Hair follicle dermal papilla cell (primary cell): Measurements from ENCODE around the gene C1orf185. TPM values are rescaled to one million over a fixed set of nuclear protein-coding genes. Genes with fewer than 3 reads are reported as not detected.

Experiments used
- small RNA-seq: library from RNA; depleted of rRNA; stranded (forward); fragments of <200 nt; gene quantifications from one replicate; pipeline ENCODE3, GENCODE V24; 2012
- total RNA-seq: library from RNA; depleted of rRNA; stranded (reverse); fragments of >200 nt; gene quantifications from 2 replicates; pipeline ENCODE4 v1.2.3, GENCODE V29; 2012

The C1orf185 gene
- not detected in 2 replicates for total RNA-seq

DNA sequence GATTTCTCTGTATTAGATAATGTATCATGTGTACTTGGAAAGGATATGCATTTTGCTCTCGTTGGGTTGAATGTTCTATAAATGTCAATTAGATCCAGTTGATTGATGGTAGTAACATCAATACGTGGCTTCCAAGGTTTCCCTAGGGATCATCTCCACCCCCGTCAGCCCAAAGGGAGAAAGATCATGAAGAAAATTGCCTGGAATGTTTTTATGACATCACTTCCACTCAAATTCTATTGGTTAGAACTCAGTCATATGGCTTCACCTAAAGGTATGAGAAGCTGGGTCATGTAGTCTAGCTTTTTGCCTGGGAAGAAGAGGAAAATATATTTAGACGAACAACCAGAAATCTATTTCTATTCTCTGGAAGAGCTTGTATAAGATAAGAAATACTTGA, at the start of gene C1orf185:
C1orf185 (plus strand) TSS at position 253 of the 400 bp plus-strand sequence; CDS start at position 259, 6 bp downstream.

Small RNA genes within 50 kb of the gene (small RNA-seq; reads per million reads assigned to genes)
- gene MIR4421 (not detected), gene MIR6500 (not detected), gene RF00019 (not detected)

Other genes starting within 250 kb of the C1orf185 start
- 55.3 and 72.3 TPM in 2 replicates for gene FAF1, start 142.0 kb upstream of the C1orf185 start, total RNA-seq
- gene CDKN2C, start 132.0 kb upstream of the C1orf185 start, total RNA-seq = 60.8 and 68.0 TPM in 2 replicates
- gene RNF11, start 134.0 kb downstream of the C1orf185 start, total RNA-seq = 114 and 125 TPM in 2 replicates
- gene TTC39A, start 228.3 kb downstream of the C1orf185 start, total RNA-seq = 1.5 and 1.9 TPM in 2 replicates